GM12864 (cell line): ENCODE data around the gene SUZ12.
"Not testable (repeated sequence)": the region's sequence is repeated elsewhere in the genome, so short reads cannot be mapped to it uniquely, and the experiment has no call there.

Experiments
- DNase-seq: peaks from one replicate; pipeline ENCODE4 v3.0.0-alpha.2; 2011; ENCODE audit warnings: low read depth
- H3K4me3 ChIP-seq: 2 replicates; pipeline ENCODE4 v1.5.1; 2011; ENCODE audit warnings: mild to moderate bottlenecking, low read depth, low read length, control low read depth
- TF ChIP-seq, protein P1 (sequence below): IDR thresholded peaks from 2 replicates; pipeline ENCODE4 v1.5.1; 2011; ENCODE audit warnings: low read depth, mild to moderate bottlenecking, moderate library complexity, low read length, control low read depth, inconsistent platforms; ENCODE audit errors: missing control alignments

The SUZ12 gene

DNA sequence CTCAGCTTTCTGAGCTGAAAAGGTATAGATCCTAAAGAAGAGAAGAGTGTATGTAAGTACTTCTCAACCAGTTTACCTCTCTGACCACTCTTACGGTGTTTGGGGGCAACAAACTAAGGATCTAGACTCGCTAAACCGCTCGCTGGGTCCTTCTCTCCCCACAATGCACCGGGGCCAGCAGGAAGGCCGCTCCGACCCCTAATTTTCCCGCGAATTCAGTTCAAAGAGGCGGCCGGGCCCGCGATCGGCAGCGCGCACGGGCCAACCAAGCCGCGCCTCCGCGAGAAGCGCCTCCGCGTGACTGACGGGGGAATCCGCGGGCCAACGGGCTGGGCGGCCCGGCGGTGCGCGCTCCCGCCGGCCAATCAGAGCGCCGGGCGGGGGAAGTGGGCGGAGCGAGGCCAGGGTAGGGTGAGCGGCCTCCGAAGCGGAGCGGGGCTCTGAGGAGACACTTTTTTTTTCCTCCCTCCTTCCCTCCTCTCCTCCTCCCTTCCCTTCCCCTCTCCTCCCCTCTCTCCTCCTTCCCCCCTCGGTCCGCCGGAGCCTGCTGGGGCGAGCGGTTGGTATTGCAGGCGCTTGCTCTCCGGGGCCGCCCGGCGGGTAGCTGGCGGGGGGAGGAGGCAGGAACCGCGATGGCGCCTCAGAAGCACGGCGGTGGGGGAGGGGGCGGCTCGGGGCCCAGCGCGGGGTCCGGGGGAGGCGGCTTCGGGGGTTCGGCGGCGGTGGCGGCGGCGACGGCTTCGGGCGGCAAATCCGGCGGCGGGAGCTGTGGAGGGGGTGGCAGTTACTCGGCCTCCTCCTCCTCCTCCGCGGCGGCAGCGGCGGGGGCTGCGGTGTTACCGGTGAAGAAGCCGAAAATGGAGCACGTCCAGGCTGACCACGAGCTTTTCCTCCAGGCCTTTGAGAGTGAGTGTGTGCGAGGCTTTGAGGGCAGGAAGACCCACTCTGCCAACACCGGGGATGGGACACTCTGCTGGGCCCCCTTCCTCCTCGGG, at the start of gene SUZ12:
TSS of gene SUZ12 (plus strand) at position 393 of the 995 bp plus-strand sequence. CDS start at position 633, 240 bp downstream.
- DNase-seq = peak; percentile 31
- peak within 1 kb of the TSS; percentile 68 for H3K4me3 ChIP-seq

- no peak for DNase-seq
- no peak overlapping the region for H3K4me3 ChIP-seq
- TF ChIP-seq, protein P1, sequence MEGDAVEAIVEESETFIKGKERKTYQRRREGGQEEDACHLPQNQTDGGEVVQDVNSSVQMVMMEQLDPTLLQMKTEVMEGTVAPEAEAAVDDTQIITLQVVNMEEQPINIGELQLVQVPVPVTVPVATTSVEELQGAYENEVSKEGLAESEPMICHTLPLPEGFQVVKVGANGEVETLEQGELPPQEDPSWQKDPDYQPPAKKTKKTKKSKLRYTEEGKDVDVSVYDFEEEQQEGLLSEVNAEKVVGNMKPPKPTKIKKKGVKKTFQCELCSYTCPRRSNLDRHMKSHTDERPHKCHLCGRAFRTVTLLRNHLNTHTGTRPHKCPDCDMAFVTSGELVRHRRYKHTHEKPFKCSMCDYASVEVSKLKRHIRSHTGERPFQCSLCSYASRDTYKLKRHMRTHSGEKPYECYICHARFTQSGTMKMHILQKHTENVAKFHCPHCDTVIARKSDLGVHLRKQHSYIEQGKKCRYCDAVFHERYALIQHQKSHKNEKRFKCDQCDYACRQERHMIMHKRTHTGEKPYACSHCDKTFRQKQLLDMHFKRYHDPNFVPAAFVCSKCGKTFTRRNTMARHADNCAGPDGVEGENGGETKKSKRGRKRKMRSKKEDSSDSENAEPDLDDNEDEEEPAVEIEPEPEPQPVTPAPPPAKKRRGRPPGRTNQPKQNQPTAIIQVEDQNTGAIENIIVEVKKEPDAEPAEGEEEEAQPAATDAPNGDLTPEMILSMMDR = no peak
These were observed 48.7 kb upstream of the SUZ12 start for GRCh38 chr17:31888124-31888523.

DNA sequence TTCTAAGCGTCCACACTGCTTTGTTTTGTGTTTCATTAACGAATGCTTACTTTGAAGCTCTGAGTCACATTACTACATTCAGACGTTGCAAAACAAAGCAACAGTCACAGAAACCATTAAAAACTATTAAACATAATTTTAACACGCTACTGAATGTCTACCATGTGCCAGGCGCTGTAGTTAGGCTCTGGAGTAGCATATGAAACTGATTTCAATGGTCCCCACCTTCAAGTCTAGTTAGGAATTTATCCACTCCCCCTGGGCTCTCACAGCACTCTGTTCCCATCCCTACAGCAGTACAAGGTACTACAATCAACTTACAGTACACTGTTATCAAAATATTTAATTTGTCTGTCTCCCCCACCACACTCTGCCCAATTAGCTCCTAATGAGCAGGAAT, 35.9 kb upstream of the SUZ12 start:
- peak overlapping the region; percentile 79 for H3K4me3 ChIP-seq
- no peak for DNase-seq
- TF ChIP-seq, protein P1 = no peak

- peak; percentile 44 for DNase-seq
These were observed 34.1 kb upstream of the SUZ12 start for GRCh38 chr17:31902693-31903092.

DNA sequence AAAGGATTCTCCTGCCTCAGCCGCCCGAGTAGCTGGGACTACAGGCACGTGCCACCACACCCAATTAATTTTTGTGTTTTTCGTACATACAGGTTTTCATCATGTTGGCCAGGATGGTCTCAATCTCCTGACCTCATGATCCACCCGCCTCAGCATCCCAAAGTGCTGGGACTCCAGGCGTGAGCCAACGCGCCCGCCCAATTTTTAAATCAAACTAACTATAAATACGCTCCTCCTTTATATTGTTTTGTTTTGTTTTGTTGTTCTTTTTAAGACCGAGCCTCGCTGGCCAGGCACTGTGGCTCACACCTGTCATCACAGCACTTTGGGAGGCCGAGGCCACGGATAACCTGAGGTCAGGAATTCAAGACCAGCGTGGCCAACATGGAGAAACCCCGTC, 33.4 kb upstream of the SUZ12 start:
- no peak overlapping the region for H3K4me3 ChIP-seq
- TF ChIP-seq, protein P1 = no peak
- no peak for DNase-seq

More at GRCh38 chr17:31902693-31903092, 34.1 kb upstream of the SUZ12 start:
- no peak overlapping the region for H3K4me3 ChIP-seq
- TF ChIP-seq, protein P1 = no peak

- DNase-seq = no peak
- TF ChIP-seq, protein P1 = no peak
- no peak overlapping the region for H3K4me3 ChIP-seq
These were observed 29.4 kb upstream of the SUZ12 start for GRCh38 chr17:31907342-31907962.

DNA sequence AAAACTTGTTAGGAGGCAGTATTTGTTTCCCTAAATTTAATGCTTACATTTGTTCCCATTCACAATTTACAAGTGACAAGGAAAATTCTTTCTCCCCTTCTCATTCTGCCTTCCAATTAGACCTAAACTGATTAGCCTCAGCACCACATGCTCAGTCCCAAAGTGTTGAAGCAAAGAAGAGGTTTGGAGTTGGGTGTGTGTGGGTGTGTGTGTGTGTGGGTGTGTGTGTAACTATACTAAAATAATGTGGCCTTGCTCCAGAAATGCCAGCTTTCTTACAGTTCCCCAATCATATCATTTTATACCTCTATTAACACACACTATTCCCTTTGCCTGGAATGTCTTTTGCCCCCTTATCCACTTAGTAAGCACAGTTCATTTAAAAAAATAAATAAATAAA, 28.4 kb upstream of the SUZ12 start:
- DNase-seq = no peak
- TF ChIP-seq, protein P1 = no peak
- no peak overlapping the region for H3K4me3 ChIP-seq

DNA sequence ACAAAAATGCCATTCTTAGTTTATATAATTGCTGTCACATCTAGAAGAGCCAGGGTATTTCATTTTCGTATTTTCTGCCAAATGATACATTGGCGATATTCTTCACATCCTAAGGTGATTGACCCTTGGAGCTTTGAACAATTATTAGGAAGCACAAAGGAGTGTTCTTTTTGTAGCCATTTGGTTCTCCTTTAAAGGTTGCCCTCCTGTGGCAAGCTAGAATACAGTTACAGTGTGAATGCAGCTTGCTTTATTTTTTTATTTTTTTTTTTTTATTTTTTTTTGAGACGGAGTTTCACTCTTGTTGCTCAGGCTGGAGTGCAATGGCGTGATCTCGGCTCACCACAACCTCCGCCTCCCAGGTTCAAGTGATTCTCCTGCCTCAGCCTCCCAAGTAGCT, 24.1 kb upstream of the SUZ12 start:
- not testable (repeated sequence) for DNase-seq

More for the DNA sequence above, 24.1 kb upstream of the SUZ12 start:
- H3K4me3 ChIP-seq = not testable (repeated sequence)
